Ishikawa (cell line): ENCODE results near the gene HIGD1A.

ENCODE experiments used
- CEBPB ChIP-seq: IDR thresholded peaks from 2 replicates; pipeline ENCODE4 v1.6.1; 2012
- CREB1 ChIP-seq: IDR thresholded peaks from 2 replicates; pipeline ENCODE4 v1.6.1; 2012; ENCODE audit warnings: low read depth
- EGR1 ChIP-seq: IDR thresholded peaks from 2 replicates; pipeline ENCODE4 v1.6.1; 2012
- EP300 ChIP-seq: IDR thresholded peaks from 2 replicates; pipeline ENCODE4 v1.6.1; 2012; ENCODE audit warnings: borderline replicate concordance
- FOXM1 ChIP-seq: IDR thresholded peaks from 2 replicates; pipeline ENCODE4 v1.6.1; 2012; ENCODE audit warnings: low read depth, borderline replicate concordance
- MAX ChIP-seq: IDR thresholded peaks from 2 replicates; pipeline ENCODE4 v1.6.1; 2012
- NFIC ChIP-seq: IDR thresholded peaks from 2 replicates; pipeline ENCODE4 v1.6.1; 2012
- RAD21 ChIP-seq: IDR thresholded peaks from 2 replicates; pipeline ENCODE4 v1.6.1; 2012; ENCODE audit warnings: low read depth
- REST ChIP-seq: IDR thresholded peaks from 2 replicates; pipeline ENCODE4 v1.6.1; 2012; ENCODE audit warnings: low read depth, mild to moderate bottlenecking
- TAF1 ChIP-seq: IDR thresholded peaks from 2 replicates; pipeline ENCODE4 v1.6.1; 2012; ENCODE audit warnings: low read depth, mild to moderate bottlenecking
- TCF12 ChIP-seq: IDR thresholded peaks from 2 replicates; pipeline ENCODE4 v1.6.1; 2012; ENCODE audit warnings: low read depth
- TEAD4 ChIP-seq: IDR thresholded peaks from 2 replicates; pipeline ENCODE4 v1.6.1; 2012
- YY1 ChIP-seq: IDR thresholded peaks from 2 replicates; pipeline ENCODE4 v1.6.1; 2012; ENCODE audit warnings: low read depth
- ZBTB7A ChIP-seq: IDR thresholded peaks from 2 replicates; pipeline ENCODE4 v1.6.1; 2012; ENCODE audit warnings: low read depth
- TF ChIP-seq, protein P1 (sequence below): IDR thresholded peaks from 2 replicates; pipeline ENCODE4 v1.6.1; 2012

HIGD1A gene

DNA sequence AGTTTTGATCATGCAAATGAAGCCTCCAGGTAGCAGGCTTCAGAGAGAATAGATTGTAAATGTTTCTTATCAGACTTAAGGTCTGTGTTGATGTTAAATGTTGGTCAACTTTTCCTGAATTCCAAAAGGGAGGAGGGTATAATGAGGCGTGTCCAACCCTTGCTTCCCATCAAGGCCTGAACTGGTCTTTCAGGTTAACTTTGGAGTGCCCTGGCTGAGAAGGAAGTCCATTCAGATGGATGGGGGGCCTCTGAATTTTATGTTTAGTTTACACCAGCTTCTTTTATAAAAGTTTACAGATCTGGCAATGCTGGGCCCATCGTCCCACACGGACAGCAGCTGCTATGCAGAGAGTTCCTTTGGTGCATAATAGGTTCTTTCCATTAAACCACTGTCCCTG is 40.2 kb downstream of the HIGD1A start:
- TF ChIP-seq EGR1, result no peak
- no peak for TF ChIP-seq TAF1
- no peak for TF ChIP-seq TEAD4
- TF ChIP-seq RAD21, result no peak
- no peak for TF ChIP-seq EP300
- no peak for TF ChIP-seq CEBPB
- no peak for TF ChIP-seq ZBTB7A
- TF ChIP-seq NFIC, result no peak
- no peak for TF ChIP-seq MAX
- TF ChIP-seq CREB1, result no peak
- no peak for TF ChIP-seq REST
- TF ChIP-seq TCF12, result no peak
- no peak for TF ChIP-seq FOXM1
- TF ChIP-seq YY1, result no peak
- TF ChIP-seq, protein P1, sequence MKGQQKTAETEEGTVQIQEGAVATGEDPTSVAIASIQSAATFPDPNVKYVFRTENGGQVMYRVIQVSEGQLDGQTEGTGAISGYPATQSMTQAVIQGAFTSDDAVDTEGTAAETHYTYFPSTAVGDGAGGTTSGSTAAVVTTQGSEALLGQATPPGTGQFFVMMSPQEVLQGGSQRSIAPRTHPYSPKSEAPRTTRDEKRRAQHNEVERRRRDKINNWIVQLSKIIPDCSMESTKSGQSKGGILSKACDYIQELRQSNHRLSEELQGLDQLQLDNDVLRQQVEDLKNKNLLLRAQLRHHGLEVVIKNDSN, result no peak

DNA sequence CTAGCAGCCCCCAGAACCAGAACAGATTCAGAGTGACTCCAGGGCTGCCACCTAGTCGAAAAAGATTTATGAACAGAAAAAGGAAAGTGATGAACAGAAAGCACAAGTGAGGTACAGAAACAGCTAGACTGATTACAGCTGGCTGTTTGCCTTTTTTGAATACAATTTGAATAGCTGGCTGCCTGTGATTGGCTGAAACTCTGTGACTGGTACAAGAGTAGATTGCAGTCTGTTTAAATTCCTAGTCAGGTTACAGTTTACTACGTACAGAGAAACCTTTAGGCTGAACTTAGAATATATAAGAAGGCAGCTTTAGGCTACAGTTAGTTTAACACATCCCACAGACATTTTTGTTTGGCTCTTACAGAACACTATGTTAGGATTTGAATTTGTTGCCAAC is 41.3 kb downstream of the HIGD1A start:
- TF ChIP-seq FOXM1 (peak; percentile 71), NFIC (no peak), MAX (no peak), RAD21 (no peak), EP300 (no peak), EGR1 (no peak), TEAD4 (no peak)

- TF ChIP-seq YY1 (no peak), CEBPB (no peak), EP300 (no peak), TEAD4 (no peak), FOXM1 (no peak), EGR1 (no peak), ZBTB7A (no peak)
- TF ChIP-seq, protein P1, result no peak
Measured at GRCh38 chr3:42762046-42762724, 42.1 kb downstream of the HIGD1A start.

DNA sequence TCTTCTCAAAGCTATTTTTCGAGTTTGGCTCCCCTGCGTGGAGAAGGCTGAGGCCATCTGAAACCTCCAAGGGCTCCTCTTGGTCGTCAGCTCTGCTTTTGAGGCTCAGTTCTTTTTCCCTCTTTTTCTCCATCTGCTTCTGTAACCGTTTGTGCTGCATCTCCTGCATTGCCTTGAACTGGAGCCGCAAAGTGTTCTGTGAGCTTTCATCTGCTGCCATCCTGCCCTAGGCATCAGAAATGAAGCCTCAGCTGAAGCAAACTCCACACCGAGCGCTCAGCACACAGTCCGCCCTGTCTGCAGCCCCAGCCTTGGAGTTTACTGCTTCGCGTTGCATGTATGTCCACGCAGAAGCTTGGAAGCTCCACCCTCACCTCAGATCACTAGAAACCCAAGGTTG is 46.2 kb downstream of the HIGD1A start:
- TF ChIP-seq TAF1, result no peak
- TF ChIP-seq MAX, result no peak
- TF ChIP-seq RAD21, result no peak
- TF ChIP-seq, protein P1, result no peak
- no peak for TF ChIP-seq FOXM1
- TF ChIP-seq NFIC, result no peak
- TF ChIP-seq EGR1, result no peak
- no peak for TF ChIP-seq ZBTB7A
- no peak for TF ChIP-seq EP300
- TF ChIP-seq CEBPB, result no peak
- TF ChIP-seq TEAD4, result no peak

- no peak for TF ChIP-seq ZBTB7A
- no peak for TF ChIP-seq FOXM1
- TF ChIP-seq TCF12, result no peak
- TF ChIP-seq TEAD4, result no peak
- TF ChIP-seq EP300, result no peak
- no peak for TF ChIP-seq EGR1
- TF ChIP-seq, protein P1, result no peak
- TF ChIP-seq RAD21, result no peak
- TF ChIP-seq REST, result no peak
- TF ChIP-seq CEBPB, result no peak
Measured at GRCh38 chr3:42756681-42757213, 47.5 kb downstream of the HIGD1A start.
